ENCODE measurements around the gene KCNH1. TPM values are rescaled to one million over a fixed set of nuclear protein-coding genes. Genes with fewer than 3 reads are reported as not detected.

Gene KCNH1
- total and polyA plus RNA-seq, 3 donors from 2014 or later, result 1.5 to 4.2 (median 2.8) TPM

DNA sequence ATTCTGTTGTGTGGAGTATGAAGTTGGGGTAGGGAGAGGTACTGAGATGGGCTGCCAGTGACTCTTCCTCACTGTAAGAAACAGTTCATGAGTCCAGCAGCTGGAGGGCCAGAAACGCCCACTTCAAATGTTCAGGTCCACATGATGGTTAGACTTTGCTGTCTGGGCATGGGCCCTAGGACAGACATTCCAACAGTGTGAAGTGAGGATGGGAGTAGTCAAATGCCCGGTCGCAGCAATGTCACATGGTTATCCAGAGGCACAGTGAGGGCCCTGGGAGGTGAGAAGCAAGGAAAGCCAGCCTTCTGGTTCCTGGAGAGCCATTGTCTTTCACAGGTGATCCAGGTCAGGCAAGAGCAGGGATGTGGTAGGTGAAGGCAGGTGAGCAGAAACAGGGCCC lies 500.8 kb downstream of the KCNH1 start:
- no peaks in the 10 kb centered on the region for H3K36me3 ChIP-seq (ENCODE audit: low read depth, missing control alignments)
- TF ChIP-seq CTCF (IDR thresholded peaks at IDR 0.05), result no peak
- no peak for TF ChIP-seq POLR2A (IDR thresholded peaks at IDR 0.05)
- no peak for DNase-seq
- H3K4me1 ChIP-seq, result no peaks in the 10 kb centered on the region
- 93 to 98% methylated on average over 3 of the region's 3 CpGs for WGBS, 2 donors
- H3K27me3 ChIP-seq, result no peaks in the 10 kb centered on the region
- no peak overlapping the region for H3K27ac ChIP-seq
- no peak overlapping the region for H3K4me3 ChIP-seq
- H3K9me3 ChIP-seq, result no peaks in the 10 kb centered on the region
- intact Hi-C loops (cut with DNase I; ENCODE audit: low total_unique reads), result no loop called here

DNA sequence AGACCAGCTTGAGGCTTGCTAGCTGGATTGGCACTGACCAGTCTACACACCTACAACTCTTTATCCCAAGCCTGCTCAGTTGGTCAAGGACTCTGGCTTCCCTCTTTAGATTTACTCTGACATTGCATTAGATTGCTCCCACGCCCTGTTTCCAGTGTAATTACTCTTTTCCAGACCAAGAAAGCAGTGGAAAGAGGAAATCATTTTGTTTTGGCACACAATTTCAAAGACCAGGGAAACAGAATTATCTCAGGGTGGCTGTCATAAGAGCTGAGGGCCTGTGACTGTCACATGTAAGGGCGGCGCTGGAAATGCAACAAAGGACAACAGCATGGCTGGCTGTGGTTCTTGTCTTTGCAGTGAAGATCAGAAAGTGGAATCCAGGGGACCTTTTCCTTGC lies 502.5 kb downstream of the KCNH1 start:
- TF ChIP-seq POLR2A (IDR thresholded peaks at IDR 0.05) (no peak), CTCF (IDR thresholded peaks at IDR 0.05) (no peak)
- Histone ChIP-seq H3K4me3 (no peak overlapping the region), H3K27ac (no peak overlapping the region), H3K4me1 (no peaks in the 10 kb centered on the region), H3K36me3 (ENCODE audit: low read depth, missing control alignments) (no peaks in the 10 kb centered on the region), H3K9me3 (no peaks in the 10 kb centered on the region), H3K27me3 (no peaks in the 10 kb centered on the region)
- DNase-seq, result no peak
- 88 to 95% methylated on average over 3 of the region's 3 CpGs for WGBS, 2 donors
- intact Hi-C loops (cut with DNase I; ENCODE audit: low total_unique reads), result no loop called here

- 68 to 69% methylated on average over 2 of the region's 2 CpGs for WGBS, 2 donors
- no peak overlapping the region for H3K4me3 ChIP-seq
- no peaks in the 10 kb centered on the region for H3K36me3 ChIP-seq (ENCODE audit: low read depth, missing control alignments)
- DNase-seq, result no peak
- no peaks in the 10 kb centered on the region for H3K4me1 ChIP-seq
- intact Hi-C loops (cut with DNase I; ENCODE audit: low total_unique reads), result no loop called here
- no peaks in the 10 kb centered on the region for H3K9me3 ChIP-seq
- H3K27me3 ChIP-seq, result no peaks in the 10 kb centered on the region
- no peak overlapping the region for H3K27ac ChIP-seq
- TF ChIP-seq POLR2A (IDR thresholded peaks at IDR 0.05) (no peak), CTCF (IDR thresholded peaks at IDR 0.05) (no peak)
Measured at GRCh38 chr1:210629276-210629675, 504.7 kb downstream of the KCNH1 start.

DNA sequence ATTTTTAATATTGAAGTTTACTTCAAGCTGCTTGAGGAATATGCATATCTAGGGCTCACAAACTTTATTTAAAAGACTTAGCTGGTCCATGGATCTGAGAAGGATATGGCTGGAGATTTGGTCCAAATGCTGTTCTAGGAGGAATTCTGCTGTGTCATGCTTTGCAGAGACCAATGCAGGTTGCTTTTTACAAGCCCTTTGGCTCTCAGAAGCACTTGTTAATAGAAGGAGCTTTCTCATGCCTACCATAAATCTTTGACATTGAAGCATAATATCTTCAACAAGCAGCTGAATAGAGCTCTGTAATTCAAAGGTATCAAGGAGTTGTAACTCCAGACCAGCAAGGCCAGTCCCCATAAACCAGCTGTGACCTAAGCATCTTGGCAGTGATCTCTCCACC lies 506.2 kb downstream of the KCNH1 start:
- no peak for TF ChIP-seq CTCF (IDR thresholded peaks at IDR 0.05)
- TF ChIP-seq POLR2A (IDR thresholded peaks at IDR 0.05), result no peak
- Histone ChIP-seq H3K4me3 (no peak overlapping the region), H3K36me3 (ENCODE audit: low read depth, missing control alignments) (no peaks in the 10 kb centered on the region), H3K4me1 (no peaks in the 10 kb centered on the region), H3K27ac (no peak overlapping the region), H3K9me3 (no peaks in the 10 kb centered on the region), H3K27me3 (no peaks in the 10 kb centered on the region)
- no peak for DNase-seq
- intact Hi-C loops (cut with DNase I; ENCODE audit: low total_unique reads), result no loop called here

Other genes starting within 250 kb of the KCNH1 start
- 100 to 1,000 TPM; 114 to 141 TPM for gene RCOR3, start 125.2 kb upstream of the KCNH1 start, total RNA-seq
- gene RCOR3, start 125.2 kb upstream of the KCNH1 start, polyA plus RNA-seq (ENCODE audit: insufficient read depth, low read depth, low replicate concordance), result 128 TPM
- 10 to 100 TPM; 20.3 to 22.2 TPM for gene TRAF5, start 192.7 kb upstream of the KCNH1 start, total RNA-seq
- 25.1 TPM for gene TRAF5, start 192.7 kb upstream of the KCNH1 start, polyA plus RNA-seq (ENCODE audit: insufficient read depth, low read depth, low replicate concordance)

All from testis (tissue), 3 donors.